Activated CD8-positive, alpha-beta T cell treated with anti-CD3 and anti-CD28 coated beads for 36 hours (primary cell): ENCODE data around the gene GEMIN7. TPM values are rescaled to one million over a fixed set of nuclear protein-coding genes. Genes with fewer than 3 reads are reported as not detected.

ENCODE experiments used
- ATAC-seq: fragments of 200-7000 bp; cut with Tn5 transposase; one replicate; pipeline ENCODE4 v1.10.0; 2021; ENCODE audit warnings: mild to moderate bottlenecking, moderate library complexity
- CTCF ChIA-PET: fragments of 350-600 bp; sonication (Branson Sonifier 250); formaldehyde crosslinking; loops from one replicate; lab custom pipeline; 2021; ENCODE audit warnings: antibody characterized with exemption; lab: Charles Lee
- POLR2A ChIA-PET: fragments of 350-600 bp; sonication (Branson Sonifier 250); formaldehyde crosslinking; loops from one replicate; lab custom pipeline; 2021; ENCODE audit warnings: antibody characterized with exemption; lab: Charles Lee
- DNase-seq: peaks from one replicate; pipeline ENCODE4 v3.0.0-alpha.2; 2020
- H3K27ac Mint-ChIP-seq: one replicate; pipeline ENCODE4 v1.8.0; 2021; ENCODE audit warnings: mild to moderate bottlenecking, mixed read lengths
- H3K27me3 Mint-ChIP-seq: one replicate; pipeline ENCODE4 v1.8.0; 2021; ENCODE audit warnings: mixed read lengths
- H3K36me3 Mint-ChIP-seq: one replicate; pipeline ENCODE4 v1.8.0; 2021; ENCODE audit warnings: low read depth, mixed read lengths
- H3K4me1 Mint-ChIP-seq: one replicate; pipeline ENCODE4 v1.8.0; 2021; ENCODE audit warnings: low read depth, mixed read lengths
- H3K4me3 Mint-ChIP-seq: one replicate; pipeline ENCODE4 v1.8.0; 2021; ENCODE audit warnings: mild to moderate bottlenecking, moderate library complexity, mixed read lengths
- H3K9me3 Mint-ChIP-seq: one replicate; pipeline ENCODE4 v1.8.0; 2021; ENCODE audit warnings: mixed read lengths
- intact Hi-C: fragments of 100-400 bp; cut with micrococcal nuclease; formaldehyde crosslinking; loops from one replicate; pipeline ENCODE4 v1.10.0; 2022
- total RNA-seq, 2 experiments: library from RNA; stranded (reverse); gene quantifications; one replicate each; pipeline ENCODE4 v1.2.3, GENCODE V29; 2021
- TF ChIP-seq, protein P1 (sequence below): fragments of 200-600 bp; IDR thresholded peaks from one replicate; pipeline ENCODE4 v1.8.0; 2022; ENCODE audit warnings: antibody characterized with exemption, mild to moderate bottlenecking

The GEMIN7 gene
- total RNA-seq, 2 experiments from 2014 or later, result 44.1 to 46.8 TPM

DNA sequence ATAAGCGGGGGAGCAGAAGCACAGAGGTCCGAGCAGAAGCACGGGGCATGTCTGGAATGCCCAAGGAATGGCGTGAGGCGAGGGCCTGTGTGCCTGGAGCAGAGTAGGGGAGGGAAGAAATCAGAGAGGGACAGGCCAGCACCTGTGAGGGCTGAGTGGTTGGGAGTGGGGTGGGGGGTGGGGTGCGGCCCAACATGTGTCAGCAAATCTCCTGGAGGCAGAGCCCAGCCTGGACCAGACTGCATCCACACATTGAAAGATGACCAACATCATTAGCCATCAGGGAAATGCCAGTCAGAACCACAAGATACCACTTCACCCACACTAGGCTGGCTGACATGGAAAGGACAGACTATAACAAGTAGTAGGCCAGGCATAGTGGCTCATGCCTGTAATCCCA lies 29.0 kb upstream of the GEMIN7 start:
- intact Hi-C loops, result no loop called here
- CTCF ChIA-PET, result interaction anchor here (1.0 to 1.4 kb wide), 5 partner anchors 10 to 76 kb away, joined by 3 to 8 read pairs (median 3); no protein-coding TSS in a partner anchor
- Mint-ChIP-seq H3K27ac (no peak overlapping the region), H3K36me3 (peaks cover 27% of the 10 kb centered on the region), H3K4me3 (no peak overlapping the region), H3K9me3 (no peaks in the 10 kb centered on the region), H3K4me1 (peaks cover 35% of the 10 kb centered on the region), H3K27me3 (no peaks in the 10 kb centered on the region)
- ATAC-seq (no peak), DNase-seq (no peak)
- TF ChIP-seq, protein P1, sequence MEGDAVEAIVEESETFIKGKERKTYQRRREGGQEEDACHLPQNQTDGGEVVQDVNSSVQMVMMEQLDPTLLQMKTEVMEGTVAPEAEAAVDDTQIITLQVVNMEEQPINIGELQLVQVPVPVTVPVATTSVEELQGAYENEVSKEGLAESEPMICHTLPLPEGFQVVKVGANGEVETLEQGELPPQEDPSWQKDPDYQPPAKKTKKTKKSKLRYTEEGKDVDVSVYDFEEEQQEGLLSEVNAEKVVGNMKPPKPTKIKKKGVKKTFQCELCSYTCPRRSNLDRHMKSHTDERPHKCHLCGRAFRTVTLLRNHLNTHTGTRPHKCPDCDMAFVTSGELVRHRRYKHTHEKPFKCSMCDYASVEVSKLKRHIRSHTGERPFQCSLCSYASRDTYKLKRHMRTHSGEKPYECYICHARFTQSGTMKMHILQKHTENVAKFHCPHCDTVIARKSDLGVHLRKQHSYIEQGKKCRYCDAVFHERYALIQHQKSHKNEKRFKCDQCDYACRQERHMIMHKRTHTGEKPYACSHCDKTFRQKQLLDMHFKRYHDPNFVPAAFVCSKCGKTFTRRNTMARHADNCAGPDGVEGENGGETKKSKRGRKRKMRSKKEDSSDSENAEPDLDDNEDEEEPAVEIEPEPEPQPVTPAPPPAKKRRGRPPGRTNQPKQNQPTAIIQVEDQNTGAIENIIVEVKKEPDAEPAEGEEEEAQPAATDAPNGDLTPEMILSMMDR, result no peak
- POLR2A ChIA-PET, result interaction anchor here (1.2 to 1.4 kb wide), 2 partner anchors 11 to 18 kb away, joined by 4 to 5 read pairs; partner anchors contain the start of gene CLASRP

DNA sequence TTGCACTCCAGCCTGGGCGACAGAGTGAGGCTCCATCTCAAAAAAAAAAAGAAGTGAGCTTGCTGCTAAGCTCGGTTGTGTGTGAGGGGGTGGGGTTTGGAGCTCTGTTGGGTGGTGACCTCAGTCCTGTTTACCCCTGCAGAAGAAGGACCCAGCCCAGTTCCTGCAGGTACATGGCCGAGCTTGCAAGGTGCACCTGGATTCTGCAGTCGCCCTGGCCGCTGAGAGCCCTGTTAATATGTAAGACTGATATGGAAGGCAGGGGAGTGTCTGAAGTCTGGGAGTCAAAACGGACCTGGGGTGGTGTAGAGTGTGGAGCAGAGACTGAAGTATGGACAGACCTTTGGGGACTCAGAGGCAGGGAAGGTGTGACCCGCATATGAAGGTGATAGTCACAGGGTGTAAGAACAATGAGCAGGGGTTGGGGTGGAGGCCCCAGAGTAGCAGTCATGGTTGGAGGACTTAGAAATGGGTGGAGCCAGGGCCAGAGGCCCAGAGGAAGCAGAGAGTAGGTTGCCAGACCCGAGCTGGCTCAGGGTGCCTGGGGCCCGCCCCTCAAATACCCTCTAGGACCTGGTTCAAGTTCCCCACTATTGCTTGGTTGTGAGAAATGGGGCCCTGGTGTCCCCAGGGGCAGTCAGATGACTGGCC lies 27.0 kb upstream of the GEMIN7 start:
- CTCF ChIA-PET, result interaction anchor here (1.6 kb wide), 1 partner anchor 51 kb away, joined by 3 read pairs; the partner anchor contains the start of gene RELB
- peaks cover 23% of the 10 kb centered on the region for H3K36me3 Mint-ChIP-seq
- intact Hi-C loops, result no loop called here

DNA sequence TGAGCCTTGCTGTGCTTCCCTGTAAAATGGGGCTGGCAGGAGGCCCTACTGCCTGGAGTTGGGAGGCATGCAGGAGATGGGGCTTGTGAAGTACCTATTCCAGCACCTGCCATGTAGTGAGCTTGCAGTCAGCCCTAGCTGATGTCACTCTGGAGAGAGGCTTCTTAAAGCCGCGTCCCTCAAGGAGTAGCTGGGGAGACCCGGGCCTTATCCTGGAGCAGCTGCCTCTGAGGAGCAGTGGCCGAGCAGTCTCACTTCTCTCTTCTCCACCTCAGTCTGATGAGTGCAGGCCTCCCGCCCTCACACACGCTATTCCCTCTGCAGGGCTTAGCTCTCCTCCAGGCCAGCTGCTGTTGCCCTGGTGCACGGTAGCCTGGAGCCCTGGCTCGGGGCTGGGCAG lies 22.2 kb upstream of the GEMIN7 start:
- Mint-ChIP-seq H3K27me3 (no peaks in the 10 kb centered on the region), H3K36me3 (peaks cover 48% of the 10 kb centered on the region), H3K9me3 (no peaks in the 10 kb centered on the region), H3K4me1 (peaks cover 2% of the 10 kb centered on the region), H3K4me3 (no peak overlapping the region), H3K27ac (no peak overlapping the region)
- ChIA-PET CTCF (interaction anchor here (1.0 to 1.1 kb wide), 2 partner anchors 56 to 68 kb away, joined by 3 read pairs; partner anchors contain the start of gene RELB), POLR2A (interaction anchor here (1.2 kb wide), 1 partner anchor 18 kb away, joined by 6 read pairs; the partner anchor contains the start of gene CLASRP)
- TF ChIP-seq, protein P1, result no peak
- ATAC-seq (no peak), DNase-seq (no peak)
- intact Hi-C loops, result no loop called here

More for the DNA sequence above, 27.0 kb upstream of the GEMIN7 start:
- Mint-ChIP-seq H3K9me3 (no peaks in the 10 kb centered on the region), H3K27ac (no peak overlapping the region), H3K4me3 (no peak overlapping the region), H3K27me3 (no peaks in the 10 kb centered on the region), H3K4me1 (peaks cover 16% of the 10 kb centered on the region)
- POLR2A ChIA-PET, result interaction anchor here (1.0 to 1.5 kb wide), 3 partner anchors 11 to 23 kb away, joined by 3 to 5 read pairs (median 4); partner anchors contain the start of gene CLASRP
- TF ChIP-seq, protein P1, result no peak
- ATAC-seq, result no peak
- no peak for DNase-seq

DNA sequence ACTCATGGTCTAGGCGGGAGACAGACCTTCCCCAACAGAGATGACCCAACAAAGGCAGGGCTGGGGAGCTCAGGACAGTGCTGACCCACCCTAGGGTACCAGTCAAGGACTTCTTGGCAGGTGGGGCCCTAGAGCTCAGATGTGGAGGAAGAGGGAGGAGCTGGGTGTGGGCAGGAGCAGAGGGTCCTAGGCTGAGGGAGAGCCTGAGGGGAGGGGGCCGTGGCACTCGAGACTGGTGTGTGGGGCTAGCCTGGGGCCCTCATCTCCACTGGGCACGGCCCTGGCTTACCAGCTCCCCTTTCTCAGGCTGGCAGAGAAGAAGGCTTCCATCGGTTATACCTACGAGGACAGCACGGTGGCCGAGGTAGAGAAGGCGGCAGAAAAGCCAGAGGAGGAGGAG lies 21.6 kb upstream of the GEMIN7 start:
- ATAC-seq (no peak), DNase-seq (no peak)
- POLR2A ChIA-PET, result interaction anchor here (1.2 kb wide), 1 partner anchor 19 kb away, joined by 6 read pairs; the partner anchor contains the start of gene CLASRP
- Mint-ChIP-seq H3K4me1 (peaks cover 2% of the 10 kb centered on the region), H3K4me3 (no peak overlapping the region), H3K27me3 (no peaks in the 10 kb centered on the region), H3K9me3 (no peaks in the 10 kb centered on the region), H3K27ac (no peak overlapping the region), H3K36me3 (peaks cover 45% of the 10 kb centered on the region)
- TF ChIP-seq, protein P1, result no peak
- intact Hi-C loops, result no loop called here
- CTCF ChIA-PET, result interaction anchor here (1.0 to 1.1 kb wide), 2 partner anchors 57 to 68 kb away, joined by 3 read pairs; partner anchors contain the start of gene RELB
